Stomach (tissue), 4 donors: ENCODE measurements around the gene PPP1R14C.

Experiments
- EP300 ChIP-seq: sonication (generic); formaldehyde crosslinking; IDR thresholded peaks from one replicate; pipeline ENCODE4 v1.6.1; 2017; ENCODE audit warnings: antibody characterized with exemption
- POLR2A ChIP-seq, 4 donors: fragments of 450-650 bp; IDR thresholded peaks; one replicate each; pipeline ENCODE4 v1.6.1; 2016; ENCODE audit warnings: antibody characterized with exemption in 4 of 4, control low read depth in 2 of 4, mild to moderate bottlenecking in 1 of 4, moderate library complexity in 1 of 4
- POLR2AphosphoS5 ChIP-seq, 3 donors: sonication (generic); formaldehyde crosslinking; IDR thresholded peaks; one replicate each; pipeline ENCODE4 v1.6.1; 2016; ENCODE audit warnings: antibody characterized with exemption in 3 of 3
- TF ChIP-seq, protein P1 (sequence below), 7 experiments: fragments of 450-650 bp in 4 of 7; fragments of 200-600 bp in 3 of 7; sonication (generic) in 3 of 7; IDR thresholded peaks; one replicate each; pipeline ENCODE4 v1.5.1; 2016 to 2019; ENCODE audit warnings: antibody characterized with exemption in 7 of 7, control low read depth in 2 of 7, mild to moderate bottlenecking in 1 of 7

DNA sequence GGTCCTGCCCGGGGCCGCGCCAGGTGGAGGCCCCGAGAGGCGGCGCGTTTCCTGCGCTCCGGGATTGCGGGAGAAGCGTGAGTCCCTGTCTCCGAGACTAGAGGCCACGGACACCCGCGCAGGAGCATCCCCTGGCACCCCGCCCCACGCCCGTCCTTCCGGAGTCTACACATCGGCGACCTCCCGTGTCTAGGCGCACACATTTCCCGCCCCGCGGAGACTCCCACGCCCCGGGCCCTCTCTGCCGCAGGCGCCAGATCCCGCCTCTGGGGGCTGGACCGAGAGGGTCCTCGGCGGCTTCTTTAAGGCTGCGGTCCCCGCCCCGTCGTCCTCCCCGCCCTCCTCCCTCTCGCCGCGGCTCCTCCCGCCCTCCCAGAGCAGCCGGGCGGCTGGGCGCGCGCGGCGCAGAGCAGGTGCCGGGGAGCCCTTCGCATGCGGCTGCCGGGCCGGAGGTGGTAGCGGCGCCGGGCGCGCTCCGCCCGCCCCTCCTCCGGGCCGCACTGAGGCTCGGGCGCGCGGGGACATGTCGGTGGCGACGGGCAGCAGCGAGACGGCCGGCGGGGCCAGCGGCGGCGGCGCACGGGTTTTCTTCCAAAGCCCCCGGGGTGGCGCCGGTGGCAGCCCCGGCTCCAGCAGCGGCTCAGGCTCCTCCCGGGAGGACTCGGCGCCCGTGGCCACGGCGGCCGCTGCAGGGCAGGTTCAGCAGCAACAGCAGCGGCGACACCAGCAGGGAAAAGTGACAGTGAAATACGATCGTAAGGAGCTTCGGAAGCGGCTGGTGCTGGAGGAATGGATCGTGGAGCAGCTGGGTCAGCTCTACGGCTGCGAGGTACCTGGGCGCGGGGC lies at the start of gene PPP1R14C:
- TF ChIP-seq, protein P1, sequence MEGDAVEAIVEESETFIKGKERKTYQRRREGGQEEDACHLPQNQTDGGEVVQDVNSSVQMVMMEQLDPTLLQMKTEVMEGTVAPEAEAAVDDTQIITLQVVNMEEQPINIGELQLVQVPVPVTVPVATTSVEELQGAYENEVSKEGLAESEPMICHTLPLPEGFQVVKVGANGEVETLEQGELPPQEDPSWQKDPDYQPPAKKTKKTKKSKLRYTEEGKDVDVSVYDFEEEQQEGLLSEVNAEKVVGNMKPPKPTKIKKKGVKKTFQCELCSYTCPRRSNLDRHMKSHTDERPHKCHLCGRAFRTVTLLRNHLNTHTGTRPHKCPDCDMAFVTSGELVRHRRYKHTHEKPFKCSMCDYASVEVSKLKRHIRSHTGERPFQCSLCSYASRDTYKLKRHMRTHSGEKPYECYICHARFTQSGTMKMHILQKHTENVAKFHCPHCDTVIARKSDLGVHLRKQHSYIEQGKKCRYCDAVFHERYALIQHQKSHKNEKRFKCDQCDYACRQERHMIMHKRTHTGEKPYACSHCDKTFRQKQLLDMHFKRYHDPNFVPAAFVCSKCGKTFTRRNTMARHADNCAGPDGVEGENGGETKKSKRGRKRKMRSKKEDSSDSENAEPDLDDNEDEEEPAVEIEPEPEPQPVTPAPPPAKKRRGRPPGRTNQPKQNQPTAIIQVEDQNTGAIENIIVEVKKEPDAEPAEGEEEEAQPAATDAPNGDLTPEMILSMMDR (IDR thresholded peaks at IDR 0.05): no peak
- TF ChIP-seq EP300 (no peak), POLR2AphosphoS5 (IDR thresholded peaks at IDR 0.05) (no peak), POLR2A (IDR thresholded peaks at IDR 0.05) (no peak)
